HepG2 (cell line): ENCODE results near the gene OTUD4. TPM values are rescaled to one million over a fixed set of nuclear protein-coding genes. Genes with fewer than 3 reads are reported as not detected.
A peak's percentile ranks its signal among the peaks of the same experiment; 100 is the strongest.

Experiments
- ATF7-NPFF ChIP-seq: sonication (generic); formaldehyde crosslinking; IDR thresholded peaks from 2 replicates; pipeline ENCODE4 v1.8.1; 2023; ENCODE audit warnings: mild to moderate bottlenecking, low read depth, missing genetic modification reagents, moderate library complexity
- CEBPZ ChIP-seq: IDR thresholded peaks from 2 replicates; pipeline ENCODE4 v1.6.1; 2012; ENCODE audit warnings: low read length, improper control_type of control experiment
- GLMP ChIP-seq: sonication (generic); formaldehyde crosslinking; IDR thresholded peaks from 2 replicates; pipeline ENCODE4 v1.9.0; 2021; ENCODE audit warnings: missing genetic modification reagents, mild to moderate bottlenecking, borderline replicate concordance
- KDM2A ChIP-seq: sonication (generic); formaldehyde crosslinking; IDR thresholded peaks from 2 replicates; pipeline ENCODE4 v1.4.0; 2020; ENCODE audit warnings: low read depth, missing genetic modification reagents, borderline replicate concordance
- KIAA2018 ChIP-seq: sonication (generic); formaldehyde crosslinking; IDR thresholded peaks from 2 replicates; pipeline ENCODE4 v1.5.0; 2020; ENCODE audit warnings: mild to moderate bottlenecking, missing genetic modification reagents, borderline replicate concordance
- MZF1 ChIP-seq: sonication (generic); formaldehyde crosslinking; IDR thresholded peaks from 2 replicates; pipeline ENCODE4 v1.8.1; 2023; ENCODE audit warnings: mild to moderate bottlenecking, missing genetic modification reagents, borderline replicate concordance
- RBM39 ChIP-seq: fragments of 200-400 bp; formaldehyde crosslinking; IDR thresholded peaks from one replicate; pipeline ENCODE4 v1.6.1; 2018; ENCODE audit warnings: antibody characterized with exemption, mild to moderate bottlenecking, low read depth, low read length; ENCODE audit not compliant: poor library complexity, severe bottlenecking
- STAT6 ChIP-seq: sonication (generic); formaldehyde crosslinking; IDR thresholded peaks from 2 replicates; pipeline ENCODE4 v1.4.0; 2020; ENCODE audit warnings: missing genetic modification reagents, mild to moderate bottlenecking, borderline replicate concordance
- ZBTB26 ChIP-seq: IDR thresholded peaks from 2 replicates; pipeline ENCODE4 v1.6.1; 2016; ENCODE audit warnings: missing compliant biosample characterization, missing genetic modification reagents, borderline replicate concordance
- ZBTB42 ChIP-seq: sonication (generic); formaldehyde crosslinking; IDR thresholded peaks from 2 replicates; pipeline ENCODE4 v1.5.0; 2020; ENCODE audit warnings: mild to moderate bottlenecking, missing genetic modification reagents
- ZMYM2 ChIP-seq: sonication (generic); formaldehyde crosslinking; IDR thresholded peaks from 2 replicates; pipeline ENCODE4 v1.8.0; 2022; ENCODE audit warnings: mild to moderate bottlenecking, missing genetic modification reagents
- ZNF557 ChIP-seq: sonication (generic); formaldehyde crosslinking; IDR thresholded peaks from 2 replicates; pipeline ENCODE4 v1.4.0; 2020; ENCODE audit warnings: missing genetic modification reagents
- polyA plus RNA-seq, 8 experiments: library from polyadenylated mRNA; depleted of rRNA in 3 of 8; stranded (reverse) in 7 of 8; unstranded in 1 of 8; fragments of >200 nt; fragmentation: Illumina TruSeq in 4 of 8; extraction: Trizol in 4 of 8; gene quantifications; 2 replicates each; pipeline versions ENCODE4 v1.2.1 to v1.2.3, GENCODE V29; 2011 to 2016; ENCODE audit warnings: low read depth in 4 of 8, missing spikeins in 1 of 8, mixed read lengths in 1 of 8; ENCODE audit not compliant: insufficient read depth in 1 of 8
- total RNA-seq, 5 experiments: library from RNA; depleted of rRNA; stranded (reverse); fragments of >200 nt; fragmentation: Illumina TruSeq; extraction: Trizol; gene quantifications; 2 replicates each; pipeline ENCODE4 v1.2.3, GENCODE V29; 2016; ENCODE audit warnings: low read depth in 1 of 5

The OTUD4 gene
- total and polyA plus RNA-seq, 2 of the 13 experiments (the other 11 are each of a cell fraction or from before 2014, with no cell fraction given): 16.1 to 18.0 TPM

GRCh38 chr4:145098675-145099037, 81.7 kb downstream of the OTUD4 start (continued):
- no peak for TF ChIP-seq MZF1 (CRISPR knock-in tag)
- no peak for TF ChIP-seq ZBTB26
- no peak for TF ChIP-seq KIAA2018 (CRISPR knock-in tag)
- no peak for TF ChIP-seq ZBTB42 (CRISPR knock-in tag)
- TF ChIP-seq RBM39: no peak
- TF ChIP-seq GLMP: no peak
- no peak for TF ChIP-seq ZMYM2
- no peak for TF ChIP-seq CEBPZ
- TF ChIP-seq KDM2A (CRISPR knock-in tag): no peak
- 0 out of 2 replicates have a peak, but pooled peaks have one; percentile 10 for TF ChIP-seq STAT6 (CRISPR knock-in tag)
- 0 out of 2 replicates have a peak, but pooled peaks have one; percentile 6 for TF ChIP-seq ATF7-NPFF (CRISPR knock-in tag)
- TF ChIP-seq ZNF557 (CRISPR knock-in tag): no peak
